ENCODE data around the gene RPH3AL.
"Not testable (repeated sequence)": the region's sequence is repeated elsewhere in the genome, so short reads cannot be mapped to it uniquely, and the experiment has no call there.

Gene RPH3AL

GRCh38 chr17:258045-258734 lies 94.4 kb downstream of the RPH3AL start:
- no peak for DNase-seq

GRCh38 chr17:253091-253846 lies 99.3 kb downstream of the RPH3AL start:
- DNase-seq, result no peak

- DNase-seq, result no peak
Observed at GRCh38 chr17:252456-252855, 100.2 kb downstream of the RPH3AL start.

- no peak for DNase-seq
Observed at GRCh38 chr17:251531-251930, 101.1 kb downstream of the RPH3AL start.

- DNase-seq, result no peak
Observed at GRCh38 chr17:250487-251300, 101.9 kb downstream of the RPH3AL start.

GRCh38 chr17:249236-249993 lies 103.2 kb downstream of the RPH3AL start:
- no peak for DNase-seq

- no peak for DNase-seq
Observed at GRCh38 chr17:248337-249235, 104.0 kb downstream of the RPH3AL start.

GRCh38 chr17:247767-248166 lies 104.8 kb downstream of the RPH3AL start:
- DNase-seq, result no peak

GRCh38 chr17:246851-247421 lies 105.7 kb downstream of the RPH3AL start:
- DNase-seq, result no peak

GRCh38 chr17:246226-246625 lies 106.4 kb downstream of the RPH3AL start:
- DNase-seq, result no peak

GRCh38 chr17:245611-246010 lies 107.0 kb downstream of the RPH3AL start:
- DNase-seq, result no peak

GRCh38 chr17:245020-245419 lies 107.6 kb downstream of the RPH3AL start:
- DNase-seq, result no peak

- not testable (repeated sequence) for DNase-seq
Observed at GRCh38 chr17:243924-244323, 108.7 kb downstream of the RPH3AL start.

- no peak for DNase-seq
Observed at GRCh38 chr17:238964-239259, 113.7 kb downstream of the RPH3AL start.

- DNase-seq, result no peak
Observed at GRCh38 chr17:238071-238963, 114.3 kb downstream of the RPH3AL start.

- no peak for DNase-seq
Observed at GRCh38 chr17:237406-237955, 115.1 kb downstream of the RPH3AL start.

GRCh38 chr17:236641-237405 lies 115.8 kb downstream of the RPH3AL start:
- no peak for DNase-seq

- DNase-seq, result no peak
Observed at GRCh38 chr17:235831-236640, 116.6 kb downstream of the RPH3AL start.
